Type B pancreatic cell (in vitro differentiated cells): Measurements from ENCODE around the gene RAB3C. TPM values are rescaled to one million over a fixed set of nuclear protein-coding genes. Genes with fewer than 3 reads are reported as not detected.

Experiments
- DNase-seq: peaks from one replicate; pipeline ENCODE4 v3.0.0; 2021; ENCODE audit warnings: mixed read lengths; ENCODE audit not compliant: unreplicated experiment; ENCODE audit errors: extremely low spot score
- H3K27ac Mint-ChIP-seq: 2 replicates; pipeline ENCODE4 v1.8.0; 2021; ENCODE audit warnings: mild to moderate bottlenecking, mixed read lengths
- H3K27me3 Mint-ChIP-seq: 2 replicates; pipeline ENCODE4 v1.8.0; 2021; ENCODE audit warnings: mixed read lengths
- H3K36me3 Mint-ChIP-seq: 2 replicates; pipeline ENCODE4 v1.8.0; 2021; ENCODE audit warnings: mixed read lengths
- H3K4me1 Mint-ChIP-seq: one replicate; pipeline ENCODE4 v1.8.0; 2021; ENCODE audit warnings: mixed read lengths; ENCODE audit not compliant: unreplicated experiment
- H3K4me3 Mint-ChIP-seq: 2 replicates; pipeline ENCODE4 v1.8.0; 2021; ENCODE audit warnings: mild to moderate bottlenecking, mixed read lengths
- H3K9me3 Mint-ChIP-seq: 2 replicates; pipeline ENCODE4 v1.8.0; 2021; ENCODE audit warnings: mixed read lengths
- CTCF ChIP-seq: fragments of 200-600 bp; sonication (generic); conservative IDR thresholded peaks from 2 replicates; pipeline ENCODE4 v1.5.0; 2021; ENCODE audit warnings: antibody characterized with exemption, mild to moderate bottlenecking
- total RNA-seq: library from RNA; stranded (reverse); gene quantifications from 2 replicates; pipeline ENCODE4 v1.2.1, GENCODE V29; 2021; ENCODE audit warnings: low replicate concordance

The RAB3C gene
- total RNA-seq, 1 donor from 2014 or later: 10.1 TPM

DNA sequence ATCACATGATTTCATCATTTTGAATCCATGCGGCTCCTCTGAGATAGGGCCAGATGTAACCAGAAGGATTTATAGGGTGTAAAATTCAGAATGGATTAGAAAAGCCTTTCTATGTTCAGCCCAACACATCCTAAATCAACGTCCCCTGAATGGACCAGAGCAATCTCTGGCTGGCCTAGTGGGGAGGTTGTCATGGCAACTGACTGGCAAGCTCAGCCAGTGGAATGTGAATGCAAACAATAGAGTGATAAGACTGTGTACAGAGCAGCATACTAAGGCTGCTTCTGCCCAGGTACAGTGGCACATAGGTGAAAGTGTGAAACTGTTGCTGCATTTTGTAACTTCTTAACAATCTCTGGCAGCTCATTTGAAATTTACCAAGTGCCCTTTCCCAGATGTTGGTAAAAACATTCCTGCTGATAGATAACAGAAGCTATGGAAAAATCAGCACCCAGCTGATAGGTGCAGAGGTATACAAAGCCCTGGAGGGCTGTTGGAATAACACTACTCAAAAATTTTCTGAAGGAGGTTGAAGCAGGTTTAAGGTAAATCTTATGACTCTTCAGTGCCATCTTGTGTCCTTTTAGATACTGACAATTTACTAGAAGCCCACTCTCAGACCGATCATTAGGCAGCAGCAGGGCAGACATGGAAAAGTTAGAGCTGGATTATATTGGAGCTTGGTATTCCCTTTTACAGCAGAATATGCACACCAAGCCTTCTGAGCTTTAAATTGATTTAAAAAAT is 267.2 kb downstream of the RAB3C start:
- Mint-ChIP-seq H3K4me1 (peaks cover 23% of the 10 kb centered on the region), H3K4me3 (no peak overlapping the region), H3K36me3 (no peaks in the 10 kb centered on the region), H3K9me3 (no peaks in the 10 kb centered on the region), H3K27ac (peak overlapping the region; percentile 52), H3K27me3 (no peaks in the 10 kb centered on the region)
- peak; percentile 82 for TF ChIP-seq CTCF
- DNase-seq: no peak

- no peak for TF ChIP-seq CTCF
- Mint-ChIP-seq H3K36me3 (no peaks in the 10 kb centered on the region), H3K27me3 (no peaks in the 10 kb centered on the region), H3K4me1 (peaks cover 23% of the 10 kb centered on the region), H3K4me3 (no peak overlapping the region), H3K9me3 (no peaks in the 10 kb centered on the region), H3K27ac (no peak overlapping the region)
- no peak for DNase-seq
Measured at GRCh38 chr5:58851153-58851552, 268.3 kb downstream of the RAB3C start.

DNA sequence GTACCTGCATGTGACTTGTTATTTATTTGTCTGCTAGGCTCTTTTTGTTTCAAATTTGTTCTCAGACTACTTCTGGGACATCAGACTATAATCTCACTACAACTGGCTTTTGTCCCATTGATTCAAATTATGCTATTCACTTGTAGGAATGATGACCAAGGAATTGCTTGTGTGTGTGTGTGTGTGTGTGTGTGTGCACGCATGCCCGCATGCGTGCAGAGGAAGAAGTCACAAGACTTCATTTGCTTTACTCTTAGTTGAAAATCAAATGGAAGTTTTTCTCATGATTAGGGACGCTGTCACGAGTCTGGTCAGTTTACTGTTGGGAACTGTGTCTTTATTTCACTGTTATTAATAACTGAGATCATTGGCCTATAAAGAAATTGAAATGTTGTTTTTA is 268.7 kb downstream of the RAB3C start:
- H3K27ac Mint-ChIP-seq: no peak overlapping the region
- no peaks in the 10 kb centered on the region for H3K9me3 Mint-ChIP-seq
- H3K27me3 Mint-ChIP-seq: no peaks in the 10 kb centered on the region
- H3K4me3 Mint-ChIP-seq: no peak overlapping the region
- no peak for TF ChIP-seq CTCF
- no peaks in the 10 kb centered on the region for H3K36me3 Mint-ChIP-seq
- peaks cover 23% of the 10 kb centered on the region for H3K4me1 Mint-ChIP-seq
- no peak for DNase-seq

- no peaks in the 10 kb centered on the region for H3K27me3 Mint-ChIP-seq
- H3K4me3 Mint-ChIP-seq: no peak overlapping the region
- TF ChIP-seq CTCF: no peak
- DNase-seq: no peak
- no peaks in the 10 kb centered on the region for H3K36me3 Mint-ChIP-seq
- no peaks in the 10 kb centered on the region for H3K9me3 Mint-ChIP-seq
- peaks cover 23% of the 10 kb centered on the region for H3K4me1 Mint-ChIP-seq
- no peak overlapping the region for H3K27ac Mint-ChIP-seq
Measured at GRCh38 chr5:58852566-58852965, 269.7 kb downstream of the RAB3C start.

GRCh38 chr5:58854441-58854840 is 271.6 kb downstream of the RAB3C start:
- Mint-ChIP-seq H3K9me3 (no peaks in the 10 kb centered on the region), H3K4me3 (no peak overlapping the region), H3K27me3 (no peaks in the 10 kb centered on the region), H3K4me1 (peaks cover 16% of the 10 kb centered on the region), H3K27ac (no peak overlapping the region), H3K36me3 (no peaks in the 10 kb centered on the region)
- DNase-seq: no peak
- no peak for TF ChIP-seq CTCF
